ENCODE results near the gene TACR1.
"Not testable (repeated sequence)": the region's sequence is repeated elsewhere in the genome, so short reads cannot be mapped to it uniquely, and the experiment has no call there.

- TF ChIP-seq POLR2AphosphoS5, CTCF (IDR thresholded peaks at IDR 0.05): not testable (repeated sequence)
These were observed 51.4 kb downstream of the TACR1 start for GRCh38 chr2:75147884-75148283.
